Measurements from ENCODE around the gene QRSL1.

The QRSL1 gene

DNA sequence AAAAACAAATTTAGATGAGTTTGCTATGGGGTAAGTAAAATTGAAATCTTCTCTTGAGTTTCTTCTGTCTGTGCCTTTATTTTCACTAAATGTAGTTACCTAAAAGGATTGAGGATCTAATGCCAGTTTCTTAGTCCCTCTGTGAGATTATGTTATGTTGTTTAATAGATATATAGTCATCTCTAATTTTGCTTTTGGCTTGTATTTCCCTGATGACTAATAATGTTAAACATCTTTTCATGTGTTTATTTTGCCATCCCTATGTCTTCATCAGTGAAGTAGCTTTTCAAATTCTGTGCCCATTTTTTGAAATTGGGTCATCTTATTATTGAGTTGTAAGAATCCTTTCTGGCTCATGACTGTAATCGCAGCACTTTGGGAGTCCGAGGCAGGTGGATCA lies 13.7 kb downstream of the QRSL1 start:
- TF ChIP-seq, protein P1, sequence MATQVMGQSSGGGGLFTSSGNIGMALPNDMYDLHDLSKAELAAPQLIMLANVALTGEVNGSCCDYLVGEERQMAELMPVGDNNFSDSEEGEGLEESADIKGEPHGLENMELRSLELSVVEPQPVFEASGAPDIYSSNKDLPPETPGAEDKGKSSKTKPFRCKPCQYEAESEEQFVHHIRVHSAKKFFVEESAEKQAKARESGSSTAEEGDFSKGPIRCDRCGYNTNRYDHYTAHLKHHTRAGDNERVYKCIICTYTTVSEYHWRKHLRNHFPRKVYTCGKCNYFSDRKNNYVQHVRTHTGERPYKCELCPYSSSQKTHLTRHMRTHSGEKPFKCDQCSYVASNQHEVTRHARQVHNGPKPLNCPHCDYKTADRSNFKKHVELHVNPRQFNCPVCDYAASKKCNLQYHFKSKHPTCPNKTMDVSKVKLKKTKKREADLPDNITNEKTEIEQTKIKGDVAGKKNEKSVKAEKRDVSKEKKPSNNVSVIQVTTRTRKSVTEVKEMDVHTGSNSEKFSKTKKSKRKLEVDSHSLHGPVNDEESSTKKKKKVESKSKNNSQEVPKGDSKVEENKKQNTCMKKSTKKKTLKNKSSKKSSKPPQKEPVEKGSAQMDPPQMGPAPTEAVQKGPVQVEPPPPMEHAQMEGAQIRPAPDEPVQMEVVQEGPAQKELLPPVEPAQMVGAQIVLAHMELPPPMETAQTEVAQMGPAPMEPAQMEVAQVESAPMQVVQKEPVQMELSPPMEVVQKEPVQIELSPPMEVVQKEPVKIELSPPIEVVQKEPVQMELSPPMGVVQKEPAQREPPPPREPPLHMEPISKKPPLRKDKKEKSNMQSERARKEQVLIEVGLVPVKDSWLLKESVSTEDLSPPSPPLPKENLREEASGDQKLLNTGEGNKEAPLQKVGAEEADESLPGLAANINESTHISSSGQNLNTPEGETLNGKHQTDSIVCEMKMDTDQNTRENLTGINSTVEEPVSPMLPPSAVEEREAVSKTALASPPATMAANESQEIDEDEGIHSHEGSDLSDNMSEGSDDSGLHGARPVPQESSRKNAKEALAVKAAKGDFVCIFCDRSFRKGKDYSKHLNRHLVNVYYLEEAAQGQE (IDR thresholded peaks at IDR 0.05; ENCODE audit: insufficient read depth in 1 of 2, low read depth in 2 of 2, low read length in 2 of 2) = no peak
- TF ChIP-seq SIN3A (IDR thresholded peaks at IDR 0.05; ENCODE audit: borderline replicate concordance, insufficient read depth, low read length) (no peak), FOXP2 (optimal IDR thresholded peaks at IDR 0.05; ENCODE audit: borderline replicate concordance, extremely low read depth, extremely low read length, insufficient read depth) (no peak), TAF1 (IDR thresholded peaks at IDR 0.05; ENCODE audit: borderline replicate concordance, insufficient read depth, low read length) (no peak), POLR2AphosphoS5 (IDR thresholded peaks at IDR 0.05; ENCODE audit: low read depth, low read length) (no peak)

DNA sequence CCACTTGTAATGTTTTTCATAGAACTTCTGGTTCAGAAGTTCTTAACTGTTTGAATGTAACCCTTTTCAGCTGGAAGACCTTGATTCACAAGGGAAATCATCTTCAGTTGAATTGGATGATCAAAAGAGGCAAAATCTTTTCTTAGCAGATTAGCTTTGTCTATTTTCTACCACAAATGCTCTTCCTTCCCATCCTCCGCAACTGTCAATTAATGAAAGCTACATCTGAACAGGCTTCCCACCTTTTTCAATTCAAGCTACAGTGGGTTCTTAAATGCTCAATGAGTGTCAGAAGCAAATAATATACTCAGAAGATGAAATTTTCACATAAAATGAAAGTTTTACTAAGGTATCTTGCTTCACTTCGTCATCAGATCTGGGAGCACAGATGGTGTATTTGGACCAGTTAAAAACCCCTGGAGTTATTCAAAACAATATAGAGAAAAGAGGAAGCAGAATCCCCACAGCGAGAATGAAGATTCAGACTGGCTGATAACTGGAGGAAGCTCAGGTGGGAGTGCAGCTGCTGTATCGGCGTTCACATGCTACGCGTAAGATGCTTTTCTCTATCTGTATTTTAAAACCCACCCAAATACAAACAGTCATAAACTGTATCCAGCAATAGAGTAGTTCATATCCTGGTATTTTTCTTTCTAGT lies 19.4 kb downstream of the QRSL1 start:
- no peak for TF ChIP-seq SIN3A (IDR thresholded peaks at IDR 0.05; ENCODE audit: borderline replicate concordance, insufficient read depth, low read length)
- no peak for TF ChIP-seq FOXP2 (optimal IDR thresholded peaks at IDR 0.05; ENCODE audit: borderline replicate concordance, extremely low read depth, extremely low read length, insufficient read depth)
- TF ChIP-seq, protein P1 (IDR thresholded peaks at IDR 0.05; ENCODE audit: insufficient read depth in 1 of 2, low read depth in 2 of 2, low read length in 2 of 2) = no peak
- no peak for TF ChIP-seq POLR2AphosphoS5 (IDR thresholded peaks at IDR 0.05; ENCODE audit: low read depth, low read length)
- no peak for TF ChIP-seq TAF1 (IDR thresholded peaks at IDR 0.05; ENCODE audit: borderline replicate concordance, insufficient read depth, low read length)

DNA sequence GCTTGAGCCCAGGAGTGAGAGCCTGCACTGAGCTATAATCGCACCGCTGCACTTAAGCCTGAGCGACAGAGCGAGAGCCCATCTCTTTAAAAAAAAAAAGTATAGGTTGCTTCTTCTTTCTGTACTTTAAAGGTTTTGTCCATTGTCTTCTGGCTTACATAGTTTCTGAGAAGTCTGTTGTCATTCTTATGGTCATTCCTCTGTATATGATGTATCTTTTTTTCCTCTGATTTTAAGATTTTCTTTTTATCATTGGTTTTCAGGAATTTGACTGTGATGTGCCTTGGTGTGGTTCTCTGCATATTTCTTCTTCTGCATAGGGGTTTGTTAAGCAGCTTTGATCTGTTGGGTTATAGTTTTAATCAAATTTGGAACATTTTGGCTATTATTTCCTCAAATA lies 29.1 kb downstream of the QRSL1 start:
- TF ChIP-seq SIN3A (IDR thresholded peaks at IDR 0.05; ENCODE audit: borderline replicate concordance, insufficient read depth, low read length) (no peak), FOXP2 (optimal IDR thresholded peaks at IDR 0.05; ENCODE audit: borderline replicate concordance, extremely low read depth, extremely low read length, insufficient read depth) (no peak), TAF1 (IDR thresholded peaks at IDR 0.05; ENCODE audit: borderline replicate concordance, insufficient read depth, low read length) (no peak), POLR2AphosphoS5 (IDR thresholded peaks at IDR 0.05; ENCODE audit: low read depth, low read length) (no peak)
- TF ChIP-seq, protein P1 (IDR thresholded peaks at IDR 0.05; ENCODE audit: insufficient read depth in 1 of 2, low read depth in 2 of 2, low read length in 2 of 2) = no peak

DNA sequence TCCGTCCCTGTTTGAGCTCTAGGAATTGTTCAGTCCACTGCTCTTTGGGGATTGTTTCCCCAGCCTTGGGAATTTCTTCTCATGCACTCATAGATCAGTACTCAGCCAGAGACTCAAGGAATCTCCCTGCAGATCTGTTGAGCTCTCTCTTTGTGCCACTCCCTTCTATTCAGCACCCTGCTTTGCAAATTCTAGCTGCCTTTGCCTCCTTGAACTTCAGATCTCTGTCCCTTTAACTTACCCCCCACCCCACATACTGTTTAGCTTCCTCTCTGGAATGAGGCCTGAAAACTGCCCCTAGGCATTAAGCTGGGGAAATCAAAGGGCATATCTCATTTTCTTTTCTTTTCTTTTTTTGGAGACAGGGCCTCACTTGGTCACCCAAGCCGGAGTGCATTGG lies 30.5 kb downstream of the QRSL1 start:
- no peak for TF ChIP-seq FOXP2 (optimal IDR thresholded peaks at IDR 0.05; ENCODE audit: borderline replicate concordance, extremely low read depth, extremely low read length, insufficient read depth)
- TF ChIP-seq, protein P1 (IDR thresholded peaks at IDR 0.05; ENCODE audit: insufficient read depth in 1 of 2, low read depth in 2 of 2, low read length in 2 of 2) = no peak
- TF ChIP-seq TAF1 (IDR thresholded peaks at IDR 0.05; ENCODE audit: borderline replicate concordance, insufficient read depth, low read length) = no peak
- TF ChIP-seq SIN3A (IDR thresholded peaks at IDR 0.05; ENCODE audit: borderline replicate concordance, insufficient read depth, low read length) = no peak
- no peak for TF ChIP-seq POLR2AphosphoS5 (IDR thresholded peaks at IDR 0.05; ENCODE audit: low read depth, low read length)
